ENCODE results near the gene RTN4RL1. TPM values are rescaled to one million over a fixed set of nuclear protein-coding genes. Genes with fewer than 3 reads are reported as not detected.

RTN4RL1 gene
- total RNA-seq, 1 experiment from 2014 or later = 0.22 TPM

DNA sequence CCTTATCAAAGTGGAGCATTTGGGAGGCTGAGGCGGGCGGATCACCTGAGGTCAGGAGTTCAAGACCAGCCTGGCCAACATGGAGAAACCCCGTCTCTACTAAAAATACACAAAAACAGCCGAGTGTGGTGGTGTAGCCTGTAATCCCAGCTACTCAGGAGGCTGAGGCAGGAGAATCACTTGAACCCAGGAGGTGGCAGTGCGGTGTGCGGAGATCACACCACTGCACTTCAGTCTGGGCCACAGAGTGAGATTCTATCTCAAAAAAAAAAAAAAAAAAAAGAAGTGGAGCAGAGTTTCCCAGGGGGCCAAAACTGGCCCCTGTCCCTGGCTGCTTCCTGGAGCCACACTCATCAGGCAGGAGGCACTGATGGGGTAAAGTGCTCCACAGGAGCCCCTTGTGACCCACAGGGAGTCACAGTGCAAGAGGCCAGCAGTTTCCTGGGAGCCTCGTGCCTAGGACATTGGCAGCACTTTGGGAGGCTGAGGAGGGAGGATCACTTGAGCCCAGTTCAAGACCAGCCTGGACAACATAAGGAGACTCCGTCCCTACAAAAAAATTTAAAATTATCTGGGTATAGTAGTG lies 44.4 kb downstream of the RTN4RL1 start:
- H2BK20ac ChIP-seq (ENCODE audit: low read depth, low read length, poor library complexity, severe bottlenecking) = no peak overlapping the region
- no peak overlapping the region for H3K56ac ChIP-seq (ENCODE audit: insufficient read length, low read depth, low read length)
- H3K4me1 Mint-ChIP-seq = peaks cover 15 to 18% of the 10 kb centered on the region in 2 experiments
- H3K27ac Mint-ChIP-seq = no peak overlapping the region
- H3K4ac ChIP-seq (ENCODE audit: low read depth, low read length) = no peak overlapping the region
- H4K20me1 ChIP-seq (ENCODE audit: control insufficient read depth, insufficient read depth, insufficient read length) = no peaks in the 10 kb centered on the region
- H3K4me1 ChIP-seq (ENCODE audit: insufficient read depth, low read length) = no peaks in the 10 kb centered on the region
- H3T11ph ChIP-seq (ENCODE audit: low read length) = no peak overlapping the region
- no peaks in the 10 kb centered on the region for H3K23me2 ChIP-seq (ENCODE audit: insufficient read length, low read depth, low read length, poor library complexity, severe bottlenecking)
- DNase-seq = no peak
- H2BK5ac ChIP-seq (ENCODE audit: insufficient read length, low read length) = no peak overlapping the region
- no peaks in the 10 kb centered on the region for H3K79me2 ChIP-seq (ENCODE audit: insufficient read depth, low read length)
- H2BK12ac ChIP-seq (ENCODE audit: insufficient read length, low read depth, low read length) = no peak overlapping the region
- H3K4me3 Mint-ChIP-seq = no peak overlapping the region
- H3K27me3 ChIP-seq (ENCODE audit: insufficient read depth, low read length) = no peaks in the 10 kb centered on the region; the same call in 1 of the 2 replicates
- no peak overlapping the region for H3K27ac ChIP-seq (ENCODE audit: insufficient read length, low read depth, low read length)
- H2BK120ac ChIP-seq (ENCODE audit: low read depth, low read length, poor library complexity, severe bottlenecking) = no peak overlapping the region
- no peak overlapping the region for H4K91ac ChIP-seq (ENCODE audit: insufficient read length, low read depth, low read length)
- H2AK5ac ChIP-seq (ENCODE audit: insufficient read length, low read length) = no peak overlapping the region
- H3K9me3 ChIP-seq (ENCODE audit: control insufficient read depth, low read depth, low read length) = no peaks in the 10 kb centered on the region
- H3K4me2 ChIP-seq (ENCODE audit: insufficient read depth, insufficient read length, low read length) = no peak overlapping the region
- no peak overlapping the region for H2AFZ ChIP-seq (ENCODE audit: low read length)
- H2BK15ac ChIP-seq (ENCODE audit: low read depth, low read length) = no peak overlapping the region
- H3K9ac ChIP-seq (ENCODE audit: extremely low read depth, insufficient read length, low read length) = no peak overlapping the region
- TF ChIP-seq, protein P1, sequence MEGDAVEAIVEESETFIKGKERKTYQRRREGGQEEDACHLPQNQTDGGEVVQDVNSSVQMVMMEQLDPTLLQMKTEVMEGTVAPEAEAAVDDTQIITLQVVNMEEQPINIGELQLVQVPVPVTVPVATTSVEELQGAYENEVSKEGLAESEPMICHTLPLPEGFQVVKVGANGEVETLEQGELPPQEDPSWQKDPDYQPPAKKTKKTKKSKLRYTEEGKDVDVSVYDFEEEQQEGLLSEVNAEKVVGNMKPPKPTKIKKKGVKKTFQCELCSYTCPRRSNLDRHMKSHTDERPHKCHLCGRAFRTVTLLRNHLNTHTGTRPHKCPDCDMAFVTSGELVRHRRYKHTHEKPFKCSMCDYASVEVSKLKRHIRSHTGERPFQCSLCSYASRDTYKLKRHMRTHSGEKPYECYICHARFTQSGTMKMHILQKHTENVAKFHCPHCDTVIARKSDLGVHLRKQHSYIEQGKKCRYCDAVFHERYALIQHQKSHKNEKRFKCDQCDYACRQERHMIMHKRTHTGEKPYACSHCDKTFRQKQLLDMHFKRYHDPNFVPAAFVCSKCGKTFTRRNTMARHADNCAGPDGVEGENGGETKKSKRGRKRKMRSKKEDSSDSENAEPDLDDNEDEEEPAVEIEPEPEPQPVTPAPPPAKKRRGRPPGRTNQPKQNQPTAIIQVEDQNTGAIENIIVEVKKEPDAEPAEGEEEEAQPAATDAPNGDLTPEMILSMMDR (conservative IDR thresholded peaks at IDR 0.05) = no peak
- peaks cover 30% of the 10 kb centered on the region for H3K27me3 Mint-ChIP-seq (ENCODE audit: low read depth)
- no peak overlapping the region for H3K18ac ChIP-seq (ENCODE audit: insufficient read length, low read depth, low read length)
- H3K23ac ChIP-seq (ENCODE audit: insufficient read length, low read depth, low read length) = no peak overlapping the region
- no peak overlapping the region for H4K5ac ChIP-seq (ENCODE audit: insufficient read length, low read depth, low read length)
- no peaks in the 10 kb centered on the region for H3K36me3 Mint-ChIP-seq (ENCODE audit: insufficient read depth in 1 of 3, low read depth in 3 of 3)
- H3K9me3 Mint-ChIP-seq = no peaks in the 10 kb centered on the region
- WGBS (ENCODE audit: extremely low coverage, insufficient read length, low lambda C conversion rate) = no CpG with 5 or more reads among the region's 8 CpGs
- H3K79me1 ChIP-seq (ENCODE audit: insufficient read depth, low read depth, low read length, poor library complexity, severe bottlenecking) = no peaks in the 10 kb centered on the region
- no peak overlapping the region for H4K8ac ChIP-seq (replicated peaks; ENCODE audit: insufficient read length, low read depth, low read length)
- H3K14ac ChIP-seq (ENCODE audit: insufficient read depth, low read length) = no peak overlapping the region; the same call in 1 of the 2 replicates

Measured in H9 (cell line).